Mesenchymal stem cell (in vitro differentiated cells and primary cell): ENCODE measurements around the gene IL1RAPL1.
"Not testable (repeated sequence)": the region's sequence is repeated elsewhere in the genome, so short reads cannot be mapped to it uniquely, and the experiment has no call there.

Experiments
- DNase-seq: peaks from one replicate; pipeline ENCODE4 v3.0.0-alpha.2; 2013
- H2AFZ ChIP-seq: one replicate; pipeline ENCODE4 v1.6.1; 2013; ENCODE audit warnings: low read depth, mild to moderate bottlenecking, control low read depth, inconsistent platforms, low read length, moderate library complexity
- H2AK5ac ChIP-seq: 2 replicates; pipeline ENCODE4 v1.6.1; 2013; ENCODE audit warnings: low read length, moderate library complexity, mild to moderate bottlenecking, inconsistent platforms; ENCODE audit not compliant: severe bottlenecking
- H2BK120ac ChIP-seq: one replicate; pipeline ENCODE4 v1.6.1; 2013; ENCODE audit warnings: low read depth, mild to moderate bottlenecking, inconsistent platforms, low read length, moderate library complexity
- H2BK12ac ChIP-seq, 2 experiments: one replicate each; pipeline ENCODE4 v1.6.1; 2013; ENCODE audit warnings: inconsistent platforms in 2 of 2, low read length in 2 of 2, mild to moderate bottlenecking in 2 of 2, moderate library complexity in 2 of 2, control low read depth in 1 of 2
- H2BK15ac ChIP-seq: one replicate; pipeline ENCODE4 v1.6.1; 2013; ENCODE audit warnings: mild to moderate bottlenecking, low read depth, inconsistent platforms; ENCODE audit not compliant: poor library complexity, severe bottlenecking
- H2BK5ac ChIP-seq: 2 replicates; pipeline ENCODE4 v1.6.1; 2013; ENCODE audit warnings: low read depth, mild to moderate bottlenecking, low read length, control low read depth, inconsistent platforms; ENCODE audit not compliant: poor library complexity, severe bottlenecking
- H3K14ac ChIP-seq, 2 experiments: one replicate each; pipeline ENCODE4 v1.6.1; 2013; ENCODE audit warnings: inconsistent platforms in 2 of 2, low read length in 2 of 2, control low read depth in 1 of 2, mild to moderate bottlenecking in 1 of 2, moderate library complexity in 1 of 2
- H3K18ac ChIP-seq, 2 experiments: one replicate each; pipeline ENCODE4 v1.6.1; 2013; ENCODE audit warnings: inconsistent platforms in 2 of 2, low read length in 2 of 2, control low read depth in 1 of 2, low read depth in 1 of 2, mild to moderate bottlenecking in 1 of 2
- H3K23ac ChIP-seq, 2 experiments: one replicate each; pipeline ENCODE4 v1.6.1; 2013; ENCODE audit warnings: inconsistent platforms in 2 of 2, low read length in 2 of 2, mild to moderate bottlenecking in 2 of 2, moderate library complexity in 2 of 2, control low read depth in 1 of 2
- H3K27ac ChIP-seq: 2 replicates; pipeline ENCODE4 v1.5.1; 2013; ENCODE audit warnings: mild to moderate bottlenecking, moderate library complexity, low read length, control low read depth, inconsistent platforms; ENCODE audit not compliant: poor library complexity, severe bottlenecking
- H3K27me3 ChIP-seq, 2 experiments: 2 replicates each; pipeline versions ENCODE4 v1.6.1 to v1.7.0; 2013; ENCODE audit warnings: low read length in 2 of 2, mild to moderate bottlenecking in 2 of 2, moderate library complexity in 2 of 2, control low read depth in 1 of 2, inconsistent platforms in 1 of 2; ENCODE audit not compliant: control insufficient read depth in 1 of 2, insufficient read depth in 1 of 2
- H3K36me3 ChIP-seq, 2 experiments: 2 replicates each; pipeline versions ENCODE4 v1.6.1 to v1.7.0; 2013; ENCODE audit warnings: low read length in 2 of 2, control low read depth in 1 of 2, inconsistent platforms in 1 of 2, low read depth in 1 of 2, mild to moderate bottlenecking in 1 of 2; ENCODE audit not compliant: insufficient read depth in 2 of 2, control insufficient read depth in 1 of 2
- H3K4ac ChIP-seq, 2 experiments: one replicate each; pipeline ENCODE4 v1.6.1; 2013; ENCODE audit warnings: inconsistent platforms in 2 of 2, low read length in 2 of 2, mild to moderate bottlenecking in 2 of 2, moderate library complexity in 2 of 2, control low read depth in 1 of 2, low read depth in 1 of 2
- H3K4me1 ChIP-seq: 2 replicates; pipeline ENCODE4 v1.6.1; 2013; ENCODE audit warnings: low read depth, low read length, control low read depth; ENCODE audit not compliant: control insufficient read depth, insufficient read depth
- H3K4me2 ChIP-seq: 2 replicates; pipeline ENCODE4 v1.6.1; 2013; ENCODE audit warnings: low read length, mild to moderate bottlenecking, inconsistent platforms; ENCODE audit not compliant: poor library complexity, severe bottlenecking
- H3K4me3 ChIP-seq, 2 experiments: 2 replicates each; pipeline versions ENCODE4 v1.5.1 to v1.7.0; 2013; ENCODE audit warnings: low read length in 2 of 2, mild to moderate bottlenecking in 2 of 2, control low read depth in 1 of 2, low read depth in 1 of 2; ENCODE audit not compliant: insufficient read depth in 1 of 2
- H3K79me1 ChIP-seq: replicated peaks from 2 replicates; pipeline ENCODE4 v1.6.1; 2013; ENCODE audit warnings: mild to moderate bottlenecking, control low read depth, low read length, inconsistent platforms; ENCODE audit not compliant: poor library complexity, severe bottlenecking
- H3K9ac ChIP-seq: 2 replicates; pipeline ENCODE4 v1.7.0; 2013; ENCODE audit warnings: mild to moderate bottlenecking, low read length, moderate library complexity
- H3K9me3 ChIP-seq: 2 replicates; pipeline ENCODE4 v1.7.0; 2013; ENCODE audit warnings: mild to moderate bottlenecking, low read length; ENCODE audit not compliant: control insufficient read depth
- H4K8ac ChIP-seq: one replicate; pipeline ENCODE4 v1.6.1; 2013; ENCODE audit warnings: inconsistent platforms, mild to moderate bottlenecking, low read length, moderate library complexity
- H4K91ac ChIP-seq: one replicate; pipeline ENCODE4 v1.6.1; 2013; ENCODE audit warnings: mild to moderate bottlenecking, low read length, inconsistent platforms
- WGBS: methylation state at CpG from one replicate; pipeline ENCODE4 v1.1.7; 2013; ENCODE audit warnings: mixed read lengths; 5-methylcytosine and 5-hydroxymethylcytosine counted together

IL1RAPL1 gene

GRCh38 chrX:29107231-29107630 lies 520.0 kb downstream of the IL1RAPL1 start:
- H3K4ac ChIP-seq, result no peak overlapping the region
- H3K9ac ChIP-seq, result no peak overlapping the region
- H3K9me3 ChIP-seq, result no peaks in the 10 kb centered on the region
- H2BK120ac ChIP-seq, result no peak overlapping the region
- no peaks in the 10 kb centered on the region for H3K4me1 ChIP-seq
- H2BK12ac ChIP-seq, result no peak overlapping the region
- no peak overlapping the region for H4K8ac ChIP-seq
- DNase-seq, result no peak
- H3K36me3 ChIP-seq, result no peaks in the 10 kb centered on the region
- H3K18ac ChIP-seq, result no peak overlapping the region
- no peak overlapping the region for H4K91ac ChIP-seq
- H2BK15ac ChIP-seq, result no peak overlapping the region
- H3K27ac ChIP-seq, result no peak overlapping the region
- no peak overlapping the region for H3K23ac ChIP-seq
- no peaks in the 10 kb centered on the region for H3K27me3 ChIP-seq
- H3K14ac ChIP-seq, result no peak overlapping the region
- H2AFZ ChIP-seq, result no peak overlapping the region
- no peak overlapping the region for H3K4me3 ChIP-seq
- no peak overlapping the region for H2BK5ac ChIP-seq
- WGBS, result no CpG with 5 or more reads among the region's 1 CpG
- H3K4me2 ChIP-seq, result no peak overlapping the region
- H3K79me1 ChIP-seq, result no peaks in the 10 kb centered on the region
- H2AK5ac ChIP-seq, result no peak overlapping the region

- Histone ChIP-seq H2BK120ac (no peak overlapping the region), H3K18ac (no peak overlapping the region), H3K4me2 (no peak overlapping the region)
Observed at GRCh38 chrX:29110041-29110440, 522.8 kb downstream of the IL1RAPL1 start.

GRCh38 chrX:29113221-29113620 lies 526.0 kb downstream of the IL1RAPL1 start:
- Histone ChIP-seq H4K8ac (no peak overlapping the region), H3K23ac (no peak overlapping the region), H3K18ac (no peak overlapping the region), H3K9ac (no peak overlapping the region), H2BK12ac (no peak overlapping the region), H3K4ac (no peak overlapping the region), H2AK5ac (no peak overlapping the region), H3K36me3 (no peaks in the 10 kb centered on the region), H2BK5ac (no peak overlapping the region), H3K14ac (no peak overlapping the region), H2BK15ac (no peak overlapping the region), H2BK120ac (no peak overlapping the region), H3K9me3 (no peaks in the 10 kb centered on the region), H3K4me3 (no peak overlapping the region), H4K91ac (no peak overlapping the region), H3K27ac (no peak overlapping the region), H3K79me1 (no peaks in the 10 kb centered on the region), H3K27me3 (no peaks in the 10 kb centered on the region), H2AFZ (no peak overlapping the region), H3K4me1 (no peaks in the 10 kb centered on the region), H3K4me2 (no peak overlapping the region)
- DNase-seq, result no peak
- WGBS, result no CpG with 5 or more reads among the region's 1 CpG

More at GRCh38 chrX:29110041-29110440, 522.8 kb downstream of the IL1RAPL1 start:
- Histone ChIP-seq H4K91ac (no peak overlapping the region), H3K36me3 (no peaks in the 10 kb centered on the region), H3K27me3 (no peaks in the 10 kb centered on the region), H2BK12ac (no peak overlapping the region), H2BK5ac (no peak overlapping the region), H3K23ac (no peak overlapping the region), H2BK15ac (no peak overlapping the region), H3K79me1 (no peaks in the 10 kb centered on the region), H3K4me1 (no peaks in the 10 kb centered on the region), H3K4ac (no peak overlapping the region), H4K8ac (no peak overlapping the region), H3K9ac (no peak overlapping the region), H3K14ac (no peak overlapping the region), H3K27ac (no peak overlapping the region), H3K9me3 (no peaks in the 10 kb centered on the region), H2AFZ (no peak overlapping the region), H3K4me3 (no peak overlapping the region), H2AK5ac (no peak overlapping the region)
- DNase-seq, result no peak
- WGBS, result no CpG with 5 or more reads among the region's 3 CpGs

- not testable (repeated sequence) for H2BK12ac ChIP-seq, H2BK15ac ChIP-seq, H3K4me1 ChIP-seq, H3K27ac ChIP-seq, H3K23ac ChIP-seq, H2AFZ ChIP-seq, H2BK5ac ChIP-seq, H3K18ac ChIP-seq, H4K8ac ChIP-seq, H3K14ac ChIP-seq, H3K9me3 ChIP-seq, H3K79me1 ChIP-seq, H2AK5ac ChIP-seq, H3K4ac ChIP-seq, H3K36me3 ChIP-seq, H2BK120ac ChIP-seq, H3K4me2 ChIP-seq, H3K4me3 ChIP-seq, H3K9ac ChIP-seq, DNase-seq, H3K27me3 ChIP-seq, H4K91ac ChIP-seq
- WGBS, result 100% methylated on average over 1 of the region's 2 CpGs
Observed at GRCh38 chrX:29122817-29123216, 535.6 kb downstream of the IL1RAPL1 start.
